Liver (tissue), 9 donors: ENCODE results near the gene CACNA1D. TPM values are rescaled to one million over a fixed set of nuclear protein-coding genes. Genes with fewer than 3 reads are reported as not detected.

Experiments used
- DNase-seq: peaks from one replicate; pipeline ENCODE4 v3.0.0-alpha.2; 2017; ENCODE audit warnings: low spot score
- H3K27ac ChIP-seq, 2 donors: one replicate each; pipeline ENCODE4 v1.7.0; 2013; ENCODE audit warnings: inconsistent platforms in 2 of 2, low read length in 2 of 2, control low read depth in 1 of 2, low read depth in 1 of 2, mild to moderate bottlenecking in 1 of 2
- H3K27me3 ChIP-seq, 4 donors: one replicate each; pipeline versions ENCODE4 v1.6.1 to v1.7.0; 2013; ENCODE audit warnings: low read length in 3 of 4, inconsistent platforms in 1 of 4, mild to moderate bottlenecking in 1 of 4, moderate library complexity in 1 of 4; ENCODE audit not compliant: control insufficient read depth in 4 of 4, insufficient read depth in 4 of 4
- H3K36me3 ChIP-seq, 4 donors: one replicate each; pipeline versions ENCODE4 v1.6.1 to v1.7.0; 2013; ENCODE audit warnings: low read length in 3 of 4, mild to moderate bottlenecking in 3 of 4, low read depth in 1 of 4, moderate library complexity in 1 of 4; ENCODE audit not compliant: control insufficient read depth in 4 of 4, insufficient read depth in 3 of 4
- H3K4me1 ChIP-seq, 4 donors: one replicate each; pipeline versions ENCODE4 v1.6.1 to v1.7.0; 2013; ENCODE audit warnings: low read length in 3 of 4, mild to moderate bottlenecking in 3 of 4, moderate library complexity in 1 of 4; ENCODE audit not compliant: control insufficient read depth in 4 of 4, insufficient read depth in 4 of 4
- H3K4me3 ChIP-seq, 3 donors: one replicate each; pipeline versions ENCODE4 v1.6.1 to v1.7.0; 2013; ENCODE audit warnings: low read length in 3 of 3, control low read depth in 1 of 3, low read depth in 1 of 3, mild to moderate bottlenecking in 1 of 3
- H3K9ac ChIP-seq, 2 donors: one replicate each; pipeline ENCODE4 v1.7.0; 2013; ENCODE audit warnings: low read length in 2 of 2, mild to moderate bottlenecking in 2 of 2, moderate library complexity in 2 of 2, control low read depth in 1 of 2, low read depth in 1 of 2
- H3K9me3 ChIP-seq, 4 donors: one replicate each; pipeline versions ENCODE4 v1.6.1 to v1.7.0; 2013; ENCODE audit warnings: low read length in 3 of 4; ENCODE audit not compliant: control insufficient read depth in 4 of 4
- EGR1 ChIP-seq, 2 donors: IDR thresholded peaks; 2 replicates each; pipeline ENCODE4 v1.6.1; 2016 to 2018; ENCODE audit warnings: antibody characterized with exemption in 2 of 2, low read depth in 2 of 2
- FOXA1 ChIP-seq: IDR thresholded peaks from 2 replicates; pipeline ENCODE4 v1.6.1; 2016; ENCODE audit warnings: antibody characterized with exemption
- FOXA2 ChIP-seq: IDR thresholded peaks from 2 replicates; pipeline ENCODE4 v1.6.1; 2016; ENCODE audit warnings: antibody characterized with exemption
- GABPA ChIP-seq, 2 donors: IDR thresholded peaks in 1 of 2; conservative IDR thresholded peaks in 1 of 2; 2 replicates each; pipeline ENCODE4 v1.6.1; 2016; ENCODE audit warnings: antibody characterized with exemption in 2 of 2, mild to moderate bottlenecking in 1 of 2, moderate library complexity in 1 of 2
- HNF4A ChIP-seq, 2 donors: conservative IDR thresholded peaks; 2 replicates each; pipeline ENCODE4 v1.6.1; 2016; ENCODE audit warnings: antibody characterized with exemption in 2 of 2, mild to moderate bottlenecking in 2 of 2
- HNF4G ChIP-seq: IDR thresholded peaks from 2 replicates; pipeline ENCODE4 v1.6.1; 2016; ENCODE audit warnings: antibody characterized with exemption
- JUND ChIP-seq, 2 donors: IDR thresholded peaks; 2 replicates each; pipeline ENCODE4 v1.6.1; 2016; ENCODE audit warnings: antibody characterized with exemption in 2 of 2
- NR2F2 ChIP-seq: IDR thresholded peaks from 2 replicates; pipeline ENCODE4 v1.6.1; 2016; ENCODE audit warnings: antibody characterized with exemption
- RAD21 ChIP-seq, 2 donors: IDR thresholded peaks; 2 replicates each; pipeline ENCODE4 v1.6.1; 2016; ENCODE audit warnings: antibody characterized with exemption in 2 of 2, mild to moderate bottlenecking in 2 of 2
- RXRA ChIP-seq, 2 donors: IDR thresholded peaks; 2 replicates each; pipeline ENCODE4 v1.6.1; 2017 to 2018; ENCODE audit warnings: antibody characterized with exemption in 2 of 2, mild to moderate bottlenecking in 1 of 2
- SP1 ChIP-seq: IDR thresholded peaks from 2 replicates; pipeline ENCODE4 v1.6.1; 2018; ENCODE audit warnings: antibody characterized with exemption, mild to moderate bottlenecking
- TAF1 ChIP-seq: conservative IDR thresholded peaks from 2 replicates; pipeline ENCODE4 v1.6.1; 2016; ENCODE audit warnings: antibody characterized with exemption, mild to moderate bottlenecking
- YY1 ChIP-seq: IDR thresholded peaks from 2 replicates; pipeline ENCODE4 v1.6.1; 2016; ENCODE audit warnings: antibody characterized with exemption, mild to moderate bottlenecking
- WGBS: extraction: QIAGEN DNeasy Blood & Tissue Kit; methylation state at CpG from one replicate; pipeline ENCODE4 v1.1.7; 2013; 5-methylcytosine and 5-hydroxymethylcytosine counted together
- polyA plus RNA-seq, 2 donors: library from polyadenylated mRNA; stranded (reverse) in 1 of 2; unstranded in 1 of 2; fragments of 200-250 nt in 1 of 2; fragments of >200 nt in 1 of 2; fragmentation: Nextera tagmentation in 1 of 2; extraction: Ambion mirVana in 1 of 2; gene quantifications; one replicate each; pipeline versions ENCODE4 v1.2.1 to v1.2.3, GENCODE V29; 2013 to 2015
- total RNA-seq, 2 donors: library from RNA; depleted of rRNA; stranded (reverse); fragments of >200 nt; gene quantifications; one replicate each; pipeline ENCODE4 v1.2.3, GENCODE V29; 2014
- TF ChIP-seq, protein P1 (sequence below): IDR thresholded peaks from 2 replicates; pipeline ENCODE4 v1.6.1; 2016; ENCODE audit warnings: antibody characterized with exemption, mild to moderate bottlenecking
- TF ChIP-seq, protein P2 (sequence below): IDR thresholded peaks from 2 replicates; pipeline ENCODE4 v1.6.1; 2016; ENCODE audit warnings: antibody characterized with exemption
- TF ChIP-seq, protein P3 (sequence below): fragments of 150-350 bp; IDR thresholded peaks from 2 replicates; pipeline ENCODE4 v1.5.1; 2017; ENCODE audit warnings: improper control_type of control experiment, low read depth, low read length; ENCODE audit not compliant: missing input control
- TF ChIP-seq, protein P4 (sequence below): IDR thresholded peaks from 2 replicates; pipeline ENCODE4 v1.6.1; 2016; ENCODE audit warnings: antibody characterized with exemption
- TF ChIP-seq, protein P5 (sequence below): IDR thresholded peaks from 2 replicates; pipeline ENCODE4 v1.6.1; 2016; ENCODE audit warnings: antibody characterized with exemption
- donor health status: healthy.
- donor health status: healthy.
- donor health status: healthy.
- donor health status: healthy.
- donor health status: healthy.

CACNA1D gene
- total and polyA plus RNA-seq, 4 donors = 1.8 to 18.9 (median 3.4) TPM

DNA sequence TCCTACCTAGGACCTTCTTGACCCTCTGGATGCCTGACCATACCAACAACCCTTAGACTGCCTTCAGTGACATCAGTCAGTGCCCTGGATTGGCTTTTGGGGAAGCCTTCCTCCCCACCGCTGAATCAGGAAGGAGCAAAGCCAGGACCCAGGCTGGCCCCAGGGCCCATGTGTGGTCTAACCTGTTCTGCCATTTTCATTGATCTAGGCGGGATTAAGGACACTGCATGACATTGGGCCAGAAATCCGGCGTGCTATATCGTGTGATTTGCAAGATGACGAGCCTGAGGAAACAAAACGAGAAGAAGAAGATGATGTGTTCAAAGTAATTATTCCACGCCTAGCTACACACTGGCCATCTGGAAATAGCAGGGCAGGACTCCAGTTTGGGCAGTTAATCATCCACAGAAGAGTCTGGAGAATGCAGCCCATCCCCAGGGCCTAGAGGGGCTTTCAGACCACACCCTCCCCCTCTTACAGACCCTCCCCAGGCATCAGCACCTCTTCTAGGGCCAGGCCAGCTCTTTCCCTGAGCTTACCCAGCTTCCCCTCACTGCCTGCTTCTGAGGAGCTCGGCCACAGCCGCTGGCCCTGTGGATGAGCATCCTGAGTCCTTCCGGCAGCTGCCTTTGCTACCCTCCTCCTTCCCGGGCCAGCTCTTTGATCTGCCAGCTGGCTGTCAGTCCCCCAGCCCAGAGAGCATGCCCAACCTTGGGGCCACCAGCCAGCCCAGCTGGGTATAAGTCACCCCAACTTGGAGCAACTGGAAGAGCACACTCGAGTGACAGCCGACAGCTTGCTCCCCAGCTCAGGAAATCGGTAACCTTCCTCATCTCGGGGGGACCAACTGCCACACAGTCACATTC is 305.9 kb downstream of the CACNA1D start:
- no peaks in the 10 kb centered on the region for H3K9me3 ChIP-seq
- DNase-seq = no peak
- H3K27me3 ChIP-seq = no peaks in the 10 kb centered on the region
- no peak overlapping the region for H3K9ac ChIP-seq
- WGBS = 92% methylated on average over 16 of the region's 16 CpGs
- no peak overlapping the region for H3K4me3 ChIP-seq
- TF ChIP-seq SP1 (no peak), EGR1 (IDR thresholded peaks at IDR 0.05; ENCODE audit: low read depth in 2 of 2) (no peak), RXRA (IDR thresholded peaks at IDR 0.05) (no peak), GABPA (IDR thresholded peaks at IDR 0.05 in 1 of 2, conservative IDR thresholded peaks at IDR 0.05 in 1 of 2) (no peak), TAF1 (no peak), HNF4G (no peak), FOXA2 (no peak), RAD21 (IDR thresholded peaks at IDR 0.05) (no peak), HNF4A (conservative IDR thresholded peaks at IDR 0.05) (no peak), FOXA1 (no peak), NR2F2 (no peak), JUND (IDR thresholded peaks at IDR 0.05) (no peak)
- TF ChIP-seq, protein P1, sequence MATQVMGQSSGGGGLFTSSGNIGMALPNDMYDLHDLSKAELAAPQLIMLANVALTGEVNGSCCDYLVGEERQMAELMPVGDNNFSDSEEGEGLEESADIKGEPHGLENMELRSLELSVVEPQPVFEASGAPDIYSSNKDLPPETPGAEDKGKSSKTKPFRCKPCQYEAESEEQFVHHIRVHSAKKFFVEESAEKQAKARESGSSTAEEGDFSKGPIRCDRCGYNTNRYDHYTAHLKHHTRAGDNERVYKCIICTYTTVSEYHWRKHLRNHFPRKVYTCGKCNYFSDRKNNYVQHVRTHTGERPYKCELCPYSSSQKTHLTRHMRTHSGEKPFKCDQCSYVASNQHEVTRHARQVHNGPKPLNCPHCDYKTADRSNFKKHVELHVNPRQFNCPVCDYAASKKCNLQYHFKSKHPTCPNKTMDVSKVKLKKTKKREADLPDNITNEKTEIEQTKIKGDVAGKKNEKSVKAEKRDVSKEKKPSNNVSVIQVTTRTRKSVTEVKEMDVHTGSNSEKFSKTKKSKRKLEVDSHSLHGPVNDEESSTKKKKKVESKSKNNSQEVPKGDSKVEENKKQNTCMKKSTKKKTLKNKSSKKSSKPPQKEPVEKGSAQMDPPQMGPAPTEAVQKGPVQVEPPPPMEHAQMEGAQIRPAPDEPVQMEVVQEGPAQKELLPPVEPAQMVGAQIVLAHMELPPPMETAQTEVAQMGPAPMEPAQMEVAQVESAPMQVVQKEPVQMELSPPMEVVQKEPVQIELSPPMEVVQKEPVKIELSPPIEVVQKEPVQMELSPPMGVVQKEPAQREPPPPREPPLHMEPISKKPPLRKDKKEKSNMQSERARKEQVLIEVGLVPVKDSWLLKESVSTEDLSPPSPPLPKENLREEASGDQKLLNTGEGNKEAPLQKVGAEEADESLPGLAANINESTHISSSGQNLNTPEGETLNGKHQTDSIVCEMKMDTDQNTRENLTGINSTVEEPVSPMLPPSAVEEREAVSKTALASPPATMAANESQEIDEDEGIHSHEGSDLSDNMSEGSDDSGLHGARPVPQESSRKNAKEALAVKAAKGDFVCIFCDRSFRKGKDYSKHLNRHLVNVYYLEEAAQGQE = no peak
- TF ChIP-seq, protein P2, sequence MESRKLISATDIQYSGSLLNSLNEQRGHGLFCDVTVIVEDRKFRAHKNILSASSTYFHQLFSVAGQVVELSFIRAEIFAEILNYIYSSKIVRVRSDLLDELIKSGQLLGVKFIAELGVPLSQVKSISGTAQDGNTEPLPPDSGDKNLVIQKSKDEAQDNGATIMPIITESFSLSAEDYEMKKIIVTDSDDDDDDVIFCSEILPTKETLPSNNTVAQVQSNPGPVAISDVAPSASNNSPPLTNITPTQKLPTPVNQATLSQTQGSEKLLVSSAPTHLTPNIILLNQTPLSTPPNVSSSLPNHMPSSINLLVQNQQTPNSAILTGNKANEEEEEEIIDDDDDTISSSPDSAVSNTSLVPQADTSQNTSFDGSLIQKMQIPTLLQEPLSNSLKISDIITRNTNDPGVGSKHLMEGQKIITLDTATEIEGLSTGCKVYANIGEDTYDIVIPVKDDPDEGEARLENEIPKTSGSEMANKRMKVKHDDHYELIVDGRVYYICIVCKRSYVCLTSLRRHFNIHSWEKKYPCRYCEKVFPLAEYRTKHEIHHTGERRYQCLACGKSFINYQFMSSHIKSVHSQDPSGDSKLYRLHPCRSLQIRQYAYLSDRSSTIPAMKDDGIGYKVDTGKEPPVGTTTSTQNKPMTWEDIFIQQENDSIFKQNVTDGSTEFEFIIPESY = no peak
- TF ChIP-seq, protein P3, sequence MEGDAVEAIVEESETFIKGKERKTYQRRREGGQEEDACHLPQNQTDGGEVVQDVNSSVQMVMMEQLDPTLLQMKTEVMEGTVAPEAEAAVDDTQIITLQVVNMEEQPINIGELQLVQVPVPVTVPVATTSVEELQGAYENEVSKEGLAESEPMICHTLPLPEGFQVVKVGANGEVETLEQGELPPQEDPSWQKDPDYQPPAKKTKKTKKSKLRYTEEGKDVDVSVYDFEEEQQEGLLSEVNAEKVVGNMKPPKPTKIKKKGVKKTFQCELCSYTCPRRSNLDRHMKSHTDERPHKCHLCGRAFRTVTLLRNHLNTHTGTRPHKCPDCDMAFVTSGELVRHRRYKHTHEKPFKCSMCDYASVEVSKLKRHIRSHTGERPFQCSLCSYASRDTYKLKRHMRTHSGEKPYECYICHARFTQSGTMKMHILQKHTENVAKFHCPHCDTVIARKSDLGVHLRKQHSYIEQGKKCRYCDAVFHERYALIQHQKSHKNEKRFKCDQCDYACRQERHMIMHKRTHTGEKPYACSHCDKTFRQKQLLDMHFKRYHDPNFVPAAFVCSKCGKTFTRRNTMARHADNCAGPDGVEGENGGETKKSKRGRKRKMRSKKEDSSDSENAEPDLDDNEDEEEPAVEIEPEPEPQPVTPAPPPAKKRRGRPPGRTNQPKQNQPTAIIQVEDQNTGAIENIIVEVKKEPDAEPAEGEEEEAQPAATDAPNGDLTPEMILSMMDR = no peak
- H3K27ac ChIP-seq = no peak overlapping the region
- no peaks in the 10 kb centered on the region for H3K36me3 ChIP-seq
- H3K4me1 ChIP-seq = no peaks in the 10 kb centered on the region

DNA sequence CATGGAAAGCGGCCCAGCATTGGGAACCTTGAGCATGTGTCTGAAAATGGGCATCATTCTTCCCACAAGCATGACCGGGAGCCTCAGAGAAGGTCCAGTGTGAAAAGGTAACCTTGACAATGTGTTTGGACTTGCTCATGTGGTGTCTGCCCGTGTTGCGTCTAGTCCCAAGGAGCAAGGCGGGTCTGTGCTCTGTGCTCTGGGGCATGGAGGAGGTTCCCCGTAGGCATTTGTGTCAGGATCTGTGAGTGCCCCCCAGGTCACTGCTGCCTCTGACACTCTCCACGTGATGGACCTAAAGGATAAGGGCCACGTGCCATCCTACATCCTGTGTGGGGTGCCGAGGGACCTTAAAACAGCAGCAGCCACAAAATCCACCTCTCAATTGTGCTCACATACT is 306.9 kb downstream of the CACNA1D start:
- no peaks in the 10 kb centered on the region for H3K27me3 ChIP-seq
- WGBS = 95% methylated on average over 9 of the region's 9 CpGs

More for the DNA sequence above, 306.9 kb downstream of the CACNA1D start:
- Histone ChIP-seq H3K4me1 (no peaks in the 10 kb centered on the region), H3K9ac (no peak overlapping the region), H3K9me3 (no peaks in the 10 kb centered on the region), H3K4me3 (no peak overlapping the region), H3K36me3 (no peaks in the 10 kb centered on the region), H3K27ac (no peak overlapping the region)
- no peak for DNase-seq
- TF ChIP-seq NR2F2 (no peak), HNF4G (no peak), YY1 (no peak), TAF1 (no peak), FOXA2 (no peak), FOXA1 (no peak)
- TF ChIP-seq, protein P2 = no peak
- TF ChIP-seq, protein P4, sequence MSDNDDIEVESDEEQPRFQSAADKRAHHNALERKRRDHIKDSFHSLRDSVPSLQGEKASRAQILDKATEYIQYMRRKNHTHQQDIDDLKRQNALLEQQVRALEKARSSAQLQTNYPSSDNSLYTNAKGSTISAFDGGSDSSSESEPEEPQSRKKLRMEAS = no peak
- TF ChIP-seq, protein P5, sequence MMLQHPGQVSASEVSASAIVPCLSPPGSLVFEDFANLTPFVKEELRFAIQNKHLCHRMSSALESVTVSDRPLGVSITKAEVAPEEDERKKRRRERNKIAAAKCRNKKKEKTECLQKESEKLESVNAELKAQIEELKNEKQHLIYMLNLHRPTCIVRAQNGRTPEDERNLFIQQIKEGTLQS = no peak
